ENCODE results near the gene ABHD1.

- no peak; the same call in 1 of the 2 replicates for TF ChIP-seq POLR2AphosphoS5 (IDR thresholded peaks at IDR 0.05; ENCODE audit: low read depth, low read length)
- TF ChIP-seq REST (IDR thresholded peaks at IDR 0.05; ENCODE audit: insufficient read depth in 1 of 2, low read depth in 2 of 2, low read length in 2 of 2), result no peak
- TF ChIP-seq TAF1 (IDR thresholded peaks at IDR 0.05; ENCODE audit: borderline replicate concordance, insufficient read depth, low read length), result no peak
These were observed 6.8 kb downstream of the ABHD1 start for GRCh38 chr2:27130396-27130795.

All from PFSK-1 (cell line).